Nephron progenitor cell (in vitro differentiated cells): ENCODE results near the gene GRM3.

Experiments used
- DNase-seq: peaks from one replicate; pipeline ENCODE4 v3.0.0; 2021
- H3K27ac Mint-ChIP-seq: 2 replicates; pipeline ENCODE4 v1.8.0; 2021; ENCODE audit warnings: mild to moderate bottlenecking, moderate library complexity, mixed read lengths
- H3K27me3 Mint-ChIP-seq: 2 replicates; pipeline ENCODE4 v1.8.0; 2021; ENCODE audit warnings: mild to moderate bottlenecking, low read depth, mixed read lengths; ENCODE audit not compliant: poor library complexity
- H3K36me3 Mint-ChIP-seq: 2 replicates; pipeline ENCODE4 v1.8.0; 2021; ENCODE audit warnings: low read depth, mixed read lengths
- H3K4me1 Mint-ChIP-seq: 2 replicates; pipeline ENCODE4 v1.8.0; 2021; ENCODE audit warnings: mixed read lengths
- H3K4me3 Mint-ChIP-seq: 2 replicates; pipeline ENCODE4 v1.8.0; 2021; ENCODE audit warnings: mild to moderate bottlenecking, moderate library complexity, mixed read lengths
- H3K9me3 Mint-ChIP-seq: 2 replicates; pipeline ENCODE4 v1.8.0; 2021; ENCODE audit warnings: mild to moderate bottlenecking, moderate library complexity, mixed read lengths
- TF ChIP-seq, protein P1 (sequence below): fragments of 200-600 bp; sonication (generic); IDR thresholded peaks from 2 replicates; pipeline ENCODE4 v1.5.0; 2021; ENCODE audit warnings: antibody characterized with exemption

Gene GRM3

DNA sequence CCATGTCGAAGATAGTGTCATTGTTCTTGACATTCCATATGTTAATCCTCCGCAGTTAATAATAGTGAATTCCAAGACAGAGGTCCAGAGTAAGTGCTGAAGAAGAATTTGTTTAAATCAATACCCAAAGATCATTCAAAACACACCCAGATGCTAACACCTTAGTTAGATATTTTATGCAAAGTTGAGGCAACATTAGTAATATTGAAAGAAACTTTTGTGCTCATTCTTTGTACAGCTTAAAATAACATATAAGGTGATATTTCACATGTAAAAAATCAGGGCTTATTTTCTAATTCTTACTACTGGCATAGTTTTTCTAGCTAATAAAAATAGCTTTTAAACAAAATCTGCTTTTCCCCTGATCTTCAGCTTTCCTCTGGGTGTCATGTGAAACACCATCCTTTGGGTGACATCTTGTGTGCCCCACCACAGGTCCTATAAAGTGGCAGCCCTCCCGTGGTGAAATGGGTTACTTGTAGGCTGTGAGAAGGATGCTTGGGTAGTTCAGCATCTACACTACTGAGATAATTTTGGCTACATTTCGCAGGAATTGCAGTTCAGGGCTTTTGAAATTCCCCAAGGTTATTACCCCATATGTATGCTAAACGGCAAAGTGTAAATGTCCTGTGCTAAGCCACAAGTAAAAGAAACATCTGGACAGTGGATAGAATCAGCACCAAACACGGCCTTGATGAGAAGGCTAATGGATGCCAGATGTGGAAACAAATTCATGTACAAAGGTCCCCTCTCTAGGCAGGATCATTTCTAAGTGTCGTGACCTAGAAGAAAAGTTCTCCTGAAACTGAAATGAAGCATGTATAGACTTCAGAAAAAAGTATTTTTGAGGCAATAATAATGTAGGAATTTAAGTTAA lies 105.4 kb downstream of the GRM3 start:
- peaks cover 42% of the 10 kb centered on the region for H3K4me1 Mint-ChIP-seq
- DNase-seq: no peak
- no peaks in the 10 kb centered on the region for H3K9me3 Mint-ChIP-seq
- TF ChIP-seq, protein P1, sequence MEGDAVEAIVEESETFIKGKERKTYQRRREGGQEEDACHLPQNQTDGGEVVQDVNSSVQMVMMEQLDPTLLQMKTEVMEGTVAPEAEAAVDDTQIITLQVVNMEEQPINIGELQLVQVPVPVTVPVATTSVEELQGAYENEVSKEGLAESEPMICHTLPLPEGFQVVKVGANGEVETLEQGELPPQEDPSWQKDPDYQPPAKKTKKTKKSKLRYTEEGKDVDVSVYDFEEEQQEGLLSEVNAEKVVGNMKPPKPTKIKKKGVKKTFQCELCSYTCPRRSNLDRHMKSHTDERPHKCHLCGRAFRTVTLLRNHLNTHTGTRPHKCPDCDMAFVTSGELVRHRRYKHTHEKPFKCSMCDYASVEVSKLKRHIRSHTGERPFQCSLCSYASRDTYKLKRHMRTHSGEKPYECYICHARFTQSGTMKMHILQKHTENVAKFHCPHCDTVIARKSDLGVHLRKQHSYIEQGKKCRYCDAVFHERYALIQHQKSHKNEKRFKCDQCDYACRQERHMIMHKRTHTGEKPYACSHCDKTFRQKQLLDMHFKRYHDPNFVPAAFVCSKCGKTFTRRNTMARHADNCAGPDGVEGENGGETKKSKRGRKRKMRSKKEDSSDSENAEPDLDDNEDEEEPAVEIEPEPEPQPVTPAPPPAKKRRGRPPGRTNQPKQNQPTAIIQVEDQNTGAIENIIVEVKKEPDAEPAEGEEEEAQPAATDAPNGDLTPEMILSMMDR: no peak
- peaks cover 5% of the 10 kb centered on the region for H3K27me3 Mint-ChIP-seq
- no peak overlapping the region for H3K4me3 Mint-ChIP-seq
- H3K27ac Mint-ChIP-seq: peak overlapping the region; percentile 8
- no peaks in the 10 kb centered on the region for H3K36me3 Mint-ChIP-seq

DNA sequence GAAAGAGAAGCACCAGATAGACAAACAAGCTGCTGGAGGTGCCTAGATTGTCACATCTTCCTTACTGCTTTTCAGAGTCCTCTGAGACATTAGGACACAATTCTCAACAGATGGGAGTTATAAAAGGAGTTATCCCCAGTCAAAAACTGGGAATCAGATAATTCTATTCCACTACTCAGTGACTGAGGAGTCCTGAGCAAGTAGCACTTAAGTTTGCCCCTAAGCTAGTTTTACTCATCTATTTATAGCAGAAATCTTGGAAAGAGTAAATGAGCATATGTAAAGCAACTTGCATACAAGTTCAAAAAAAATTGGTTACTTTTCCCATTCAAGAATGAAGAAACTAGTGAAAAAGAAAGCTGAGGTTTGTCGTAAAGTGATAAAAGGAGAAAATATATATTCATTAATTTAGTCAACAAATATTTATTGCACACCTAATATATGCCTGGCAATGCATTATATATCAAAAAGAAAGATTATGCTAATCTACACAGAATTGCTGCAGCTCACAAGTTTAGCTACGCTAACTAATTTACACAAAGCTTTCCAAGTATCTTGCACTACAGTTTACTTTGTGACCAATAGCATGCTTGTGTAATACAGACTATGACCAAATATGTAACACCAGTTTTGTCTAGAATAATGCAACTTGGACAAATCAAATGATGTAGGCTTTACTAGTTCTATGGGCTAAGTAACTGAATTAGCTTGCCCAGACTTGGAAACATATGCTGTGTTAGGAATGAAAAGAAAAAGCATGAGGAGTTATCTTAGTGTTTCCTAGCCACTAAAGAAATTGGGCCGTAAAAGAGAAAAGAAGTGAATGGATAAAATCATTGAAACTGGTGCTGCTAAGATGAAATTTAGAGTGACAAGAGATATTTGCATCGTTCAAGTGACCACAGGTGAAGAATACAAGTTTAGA lies 106.3 kb downstream of the GRM3 start:
- DNase-seq: no peak
- H3K4me1 Mint-ChIP-seq: peaks cover 42% of the 10 kb centered on the region
- H3K36me3 Mint-ChIP-seq: no peaks in the 10 kb centered on the region
- H3K27ac Mint-ChIP-seq: peak overlapping the region; percentile 16
- no peak overlapping the region for H3K4me3 Mint-ChIP-seq
- H3K9me3 Mint-ChIP-seq: no peaks in the 10 kb centered on the region
- peaks cover under 1% of the 10 kb centered on the region for H3K27me3 Mint-ChIP-seq
- TF ChIP-seq, protein P1: no peak

DNA sequence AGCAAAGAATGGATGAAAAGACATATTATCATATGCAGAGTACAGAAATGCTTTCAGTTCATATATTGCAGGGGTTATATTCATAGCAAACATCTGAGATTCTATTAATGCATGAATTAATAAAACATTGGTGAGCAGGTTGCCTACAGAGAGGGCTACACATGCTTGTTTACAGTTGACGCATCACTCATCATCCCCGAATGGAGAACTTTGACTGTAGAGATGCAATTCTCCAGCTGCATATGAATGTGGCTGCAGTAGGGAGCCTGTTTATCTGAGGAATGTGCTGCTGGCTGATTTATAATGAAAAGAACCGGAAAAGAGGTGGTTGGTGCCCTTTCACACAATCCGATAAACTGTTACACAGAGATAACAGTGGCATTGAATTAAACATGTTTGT lies 116.5 kb downstream of the GRM3 start:
- no peaks in the 10 kb centered on the region for H3K27me3 Mint-ChIP-seq
- H3K4me1 Mint-ChIP-seq: no peaks in the 10 kb centered on the region
- no peaks in the 10 kb centered on the region for H3K36me3 Mint-ChIP-seq
- H3K4me3 Mint-ChIP-seq: no peak overlapping the region
- H3K9me3 Mint-ChIP-seq: no peaks in the 10 kb centered on the region
- no peak overlapping the region for H3K27ac Mint-ChIP-seq
- TF ChIP-seq, protein P1: no peak
- DNase-seq: no peak

DNA sequence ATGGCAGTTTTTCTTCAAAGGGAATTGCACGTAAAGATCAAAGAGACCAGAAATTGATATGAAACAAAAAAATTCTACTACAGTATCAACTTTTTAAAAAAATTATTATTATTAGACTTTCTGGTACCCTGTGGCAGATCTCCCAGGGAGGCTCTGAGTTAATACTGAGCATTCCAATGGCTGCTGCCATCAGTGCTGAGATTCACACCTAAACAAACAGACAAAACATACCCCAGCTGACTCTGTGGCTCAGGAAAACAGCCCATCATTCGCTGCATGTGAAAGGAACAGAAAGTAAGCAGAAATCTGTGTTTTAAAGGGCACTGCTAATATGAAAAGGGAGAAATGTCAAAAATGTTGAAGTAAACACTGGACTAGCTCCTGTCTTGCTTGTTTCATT lies 118.4 kb downstream of the GRM3 start:
- no peak overlapping the region for H3K4me3 Mint-ChIP-seq
- no peaks in the 10 kb centered on the region for H3K4me1 Mint-ChIP-seq
- no peaks in the 10 kb centered on the region for H3K36me3 Mint-ChIP-seq
- no peaks in the 10 kb centered on the region for H3K27me3 Mint-ChIP-seq
- DNase-seq: no peak
- H3K27ac Mint-ChIP-seq: no peak overlapping the region
- TF ChIP-seq, protein P1: no peak
- no peaks in the 10 kb centered on the region for H3K9me3 Mint-ChIP-seq

DNA sequence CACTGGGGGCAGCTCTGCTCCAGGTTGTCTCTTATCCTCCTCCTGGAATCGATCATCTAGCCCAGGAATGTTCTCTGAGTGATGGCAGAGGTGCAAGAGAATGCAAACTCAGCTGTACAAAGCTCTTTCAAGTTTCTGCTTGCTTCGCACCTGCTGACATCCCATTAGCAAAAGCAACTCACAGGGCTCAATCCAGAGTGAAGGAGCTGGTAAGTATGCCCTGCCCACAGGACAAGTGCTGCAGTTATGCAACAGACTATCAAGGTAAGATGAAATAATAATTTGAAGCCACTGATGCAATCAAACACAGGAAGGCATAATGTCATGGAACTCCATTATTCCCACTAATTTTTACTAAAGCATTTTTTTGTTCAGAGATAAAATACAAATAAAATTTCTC lies 122.2 kb downstream of the GRM3 start:
- Mint-ChIP-seq H3K4me1 (no peaks in the 10 kb centered on the region), H3K9me3 (no peaks in the 10 kb centered on the region)
- TF ChIP-seq, protein P1: no peak

More for the DNA sequence above, 122.2 kb downstream of the GRM3 start:
- no peaks in the 10 kb centered on the region for H3K27me3 Mint-ChIP-seq
- no peak overlapping the region for H3K4me3 Mint-ChIP-seq
- H3K27ac Mint-ChIP-seq: no peak overlapping the region
- no peak for DNase-seq
- no peaks in the 10 kb centered on the region for H3K36me3 Mint-ChIP-seq
